Panc1 (cell line): Measurements from ENCODE around the gene KAT6B. TPM values are rescaled to one million over a fixed set of nuclear protein-coding genes. Genes with fewer than 3 reads are reported as not detected.
A peak's percentile ranks its signal among the peaks of the same experiment; 100 is the strongest.

Experiments used
- ATAC-seq: fragments of 200-7000 bp; cut with Tn5 transposase; 2 replicates; pipeline ENCODE4 v1.9.1; 2020; ENCODE audit warnings: mild to moderate bottlenecking, moderate library complexity
- BruUV-seq: library from RNA; stranded (reverse); fragments of 400-500 nt; replicated peaks from 2 replicates; lab custom pipeline; 2021; lab: Mats Ljungman, UMichigan
- CTCF ChIA-PET: fragments of 300-600 bp; sonication (Branson Sonifier 250); formaldehyde crosslinking; loops from one replicate; lab custom pipeline; 2022; ENCODE audit warnings: antibody characterized with exemption; lab: Charles Lee
- POLR2A ChIA-PET: fragments of 300-600 bp; sonication (Branson Sonifier 250); formaldehyde crosslinking; loops from one replicate; lab custom pipeline; 2022; ENCODE audit warnings: antibody characterized with exemption; lab: Charles Lee
- DNase-seq: peaks from one replicate; pipeline ENCODE4 v3.0.0-alpha.2; 2010; ENCODE audit warnings: low read depth, low spot score
- H3K27ac ChIP-seq: 2 replicates; pipeline ENCODE4 v1.5.1; 2011; ENCODE audit warnings: mild to moderate bottlenecking, low read length, inconsistent platforms
- H3K27me3 ChIP-seq: fragments of 200-500 bp; sonication (Bioruptor generic); 2 replicates; pipeline ENCODE4 v1.6.0; 2014; ENCODE audit warnings: low read length, inconsistent platforms; ENCODE audit not compliant: control insufficient read depth, insufficient read depth
- H3K36me3 ChIP-seq: fragments of 200-500 bp; sonication (Bioruptor generic); 2 replicates; pipeline ENCODE4 v1.5.1; 2014; ENCODE audit warnings: inconsistent platforms, mild to moderate bottlenecking, low read length, moderate library complexity; ENCODE audit not compliant: control insufficient read depth, insufficient read depth
- H3K4me1 ChIP-seq: 2 replicates; pipeline ENCODE4 v1.5.1; 2011; ENCODE audit warnings: inconsistent platforms, mild to moderate bottlenecking, low read length, moderate library complexity; ENCODE audit not compliant: control insufficient read depth, insufficient read depth
- H3K4me3 ChIP-seq, 2 experiments: 2 replicates each; pipeline ENCODE4 v1.5.1; 2011 to 2012; ENCODE audit warnings: low read depth in 2 of 2, low read length in 2 of 2, mild to moderate bottlenecking in 2 of 2, inconsistent platforms in 1 of 2, moderate library complexity in 1 of 2
- H3K9me3 ChIP-seq: fragments of 200-500 bp; sonication (Bioruptor generic); 2 replicates; pipeline ENCODE4 v1.5.1; 2014; ENCODE audit warnings: low read depth, mild to moderate bottlenecking, inconsistent platforms, low read length, moderate library complexity; ENCODE audit not compliant: control insufficient read depth, insufficient read depth
- POLR2AphosphoS5 ChIP-seq: IDR thresholded peaks from 2 replicates; pipeline ENCODE4 v1.6.1; 2012; ENCODE audit warnings: mild to moderate bottlenecking, low read depth, low read length, moderate library complexity
- REST ChIP-seq, 2 experiments: IDR thresholded peaks; 2 replicates each; pipeline ENCODE4 v1.6.1; 2011 to 2012; ENCODE audit warnings: low read depth in 2 of 2, control low read depth in 1 of 2, low read length in 1 of 2, mild to moderate bottlenecking in 1 of 2, moderate library complexity in 1 of 2; ENCODE audit not compliant: insufficient read depth in 1 of 2
- SIN3A ChIP-seq: IDR thresholded peaks from 2 replicates; pipeline ENCODE4 v1.6.1; 2012; ENCODE audit warnings: low read depth, mild to moderate bottlenecking, low read length, moderate library complexity, borderline replicate concordance; ENCODE audit not compliant: insufficient read depth
- TCF7L2 ChIP-seq: IDR thresholded peaks from 2 replicates; pipeline ENCODE4 v1.6.1; 2011; ENCODE audit warnings: mild to moderate bottlenecking, low read depth, low read length, inconsistent platforms
- in situ Hi-C: cut with HindIII; loops from 2 replicates; pipeline ENCODE4 v1.10.0; 2016; ENCODE audit warnings: low sequenced_read_pairs, low pct_unique_long_range_greater_than_20kb
- intact Hi-C: fragments of 100-400 bp; cut with micrococcal nuclease; formaldehyde crosslinking; loops from one replicate; pipeline ENCODE4 v1.10.0; 2022; ENCODE audit not compliant: unreplicated experiment
- total RNA-seq: library from RNA; stranded (reverse); gene quantifications from one replicate; pipeline ENCODE4 v1.2.1, GENCODE V29; 2021; ENCODE audit not compliant: unreplicated experiment
- TF ChIP-seq, protein P1 (sequence below): fragments of 450-650 bp; IDR thresholded peaks from 2 replicates; pipeline ENCODE4 v1.5.1; 2017; ENCODE audit warnings: mild to moderate bottlenecking

Gene KAT6B
- total RNA-seq, 1 experiment from 2014 or later = 31.1 TPM

DNA sequence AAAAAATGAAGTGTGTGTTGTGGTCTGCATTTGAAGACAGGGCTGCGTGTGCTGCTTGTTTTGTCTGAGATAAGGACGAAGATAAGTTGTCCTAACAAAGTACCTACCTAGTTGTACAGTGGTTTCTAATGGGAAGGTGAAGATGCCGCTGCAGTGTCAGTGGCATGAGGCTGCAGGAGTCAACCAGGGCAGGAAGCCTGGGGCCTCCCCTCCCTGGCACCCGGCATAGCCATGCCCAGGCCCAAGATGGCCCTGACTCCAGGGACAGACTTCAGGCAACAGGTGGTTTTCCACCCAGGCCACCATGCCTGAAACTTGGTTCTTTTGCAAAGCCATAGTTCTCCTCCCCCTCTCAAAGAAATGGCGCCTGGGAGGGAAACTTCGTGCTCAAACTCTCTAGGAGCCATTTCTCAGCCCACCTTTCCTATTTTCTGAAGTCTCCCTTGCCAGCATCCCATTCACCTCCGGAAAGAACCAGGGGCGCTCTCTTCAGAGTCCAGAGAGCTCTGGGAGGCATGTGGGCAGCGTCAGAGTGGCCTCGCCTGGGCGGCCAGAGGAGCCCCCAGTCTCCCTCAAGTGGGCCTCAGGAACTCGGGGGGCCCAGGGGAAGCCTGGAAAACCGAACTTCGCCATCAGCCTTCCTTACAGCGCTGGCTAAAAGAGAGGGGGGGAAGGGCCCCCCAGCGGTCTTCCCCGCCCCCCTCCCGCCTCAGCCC is 2.1 kb upstream of the KAT6B start:
- CTCF ChIA-PET = no interaction called here

GRCh38 chr10:74824900-74825370 is 1.5 kb upstream of the KAT6B start:
- in situ Hi-C loops (no loop called here), intact Hi-C loops (loop anchor here (10.0 kb wide), 2 partner anchors 260 to 560 kb away; no protein-coding TSS in a partner anchor)
- Histone ChIP-seq H3K36me3 (no peaks in the 10 kb centered on the region), H3K27ac (peak overlapping the region; percentile 82), H3K4me3 (peak overlapping the region; percentile 73 to 77), H3K9me3 (no peaks in the 10 kb centered on the region), H3K4me1 (peaks cover 44% of the 10 kb centered on the region), H3K27me3 (no peaks in the 10 kb centered on the region)
- ChIA-PET CTCF (no interaction called here), POLR2A (interaction anchor here (0.8 kb wide), 1 partner anchor 10 kb away, joined by 3 read pairs; no protein-coding TSS in a partner anchor)
- TF ChIP-seq, protein P1, sequence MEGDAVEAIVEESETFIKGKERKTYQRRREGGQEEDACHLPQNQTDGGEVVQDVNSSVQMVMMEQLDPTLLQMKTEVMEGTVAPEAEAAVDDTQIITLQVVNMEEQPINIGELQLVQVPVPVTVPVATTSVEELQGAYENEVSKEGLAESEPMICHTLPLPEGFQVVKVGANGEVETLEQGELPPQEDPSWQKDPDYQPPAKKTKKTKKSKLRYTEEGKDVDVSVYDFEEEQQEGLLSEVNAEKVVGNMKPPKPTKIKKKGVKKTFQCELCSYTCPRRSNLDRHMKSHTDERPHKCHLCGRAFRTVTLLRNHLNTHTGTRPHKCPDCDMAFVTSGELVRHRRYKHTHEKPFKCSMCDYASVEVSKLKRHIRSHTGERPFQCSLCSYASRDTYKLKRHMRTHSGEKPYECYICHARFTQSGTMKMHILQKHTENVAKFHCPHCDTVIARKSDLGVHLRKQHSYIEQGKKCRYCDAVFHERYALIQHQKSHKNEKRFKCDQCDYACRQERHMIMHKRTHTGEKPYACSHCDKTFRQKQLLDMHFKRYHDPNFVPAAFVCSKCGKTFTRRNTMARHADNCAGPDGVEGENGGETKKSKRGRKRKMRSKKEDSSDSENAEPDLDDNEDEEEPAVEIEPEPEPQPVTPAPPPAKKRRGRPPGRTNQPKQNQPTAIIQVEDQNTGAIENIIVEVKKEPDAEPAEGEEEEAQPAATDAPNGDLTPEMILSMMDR = no peak
- TF ChIP-seq TCF7L2 (no peak), REST (IDR thresholded peaks at IDR 0.05; ENCODE audit: insufficient read depth in 1 of 2, low read depth in 2 of 2, low read length in 1 of 2) (no peak), SIN3A (no peak)
- no peak for DNase-seq
- ATAC-seq = no peak
- BruUV-seq = no TSS peak

More for the DNA sequence above, 2.1 kb upstream of the KAT6B start:
- no peaks in the 10 kb centered on the region for H3K27me3 ChIP-seq
- H3K36me3 ChIP-seq = no peaks in the 10 kb centered on the region
- no peaks in the 10 kb centered on the region for H3K9me3 ChIP-seq
- H3K4me3 ChIP-seq = peak overlapping the region; percentile 73 to 77
- in situ Hi-C loops (no loop called here), intact Hi-C loops (loop anchor here (10.0 kb wide), 2 partner anchors 260 to 560 kb away; no protein-coding TSS in a partner anchor)
- H3K4me1 ChIP-seq = peaks cover 44% of the 10 kb centered on the region
- H3K27ac ChIP-seq = peak overlapping the region; percentile 82
- POLR2A ChIA-PET = interaction anchor here (0.8 kb wide), 1 partner anchor 10 kb away, joined by 3 read pairs; no protein-coding TSS in a partner anchor
- BruUV-seq = no TSS peak
- TF ChIP-seq REST (IDR thresholded peaks at IDR 0.05; ENCODE audit: insufficient read depth in 1 of 2, low read depth in 2 of 2, low read length in 1 of 2) (no peak), TCF7L2 (no peak), SIN3A (no peak), POLR2AphosphoS5 (no peak)
- TF ChIP-seq, protein P1 = no peak
- DNase-seq (no peak), ATAC-seq (no peak)
